ENCODE results near the gene ELP1.

DNA sequence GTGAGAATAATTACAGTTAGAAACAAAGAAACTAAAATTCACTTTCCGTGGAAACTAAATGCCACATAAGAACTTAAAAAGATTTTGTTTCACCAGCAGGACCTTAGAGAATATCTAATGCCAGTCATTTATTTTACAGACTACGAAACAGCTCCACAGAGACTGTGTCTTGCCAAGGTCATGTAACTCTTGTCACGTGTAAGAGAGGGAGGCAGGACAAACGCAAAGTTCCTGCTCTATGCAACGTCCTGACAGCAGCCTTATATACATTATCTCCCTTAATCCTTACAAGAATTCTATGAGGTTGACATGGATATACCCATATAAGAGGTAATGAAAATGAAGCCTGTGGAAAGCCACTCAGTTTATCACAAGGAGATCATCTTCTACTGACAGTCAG is 40.0 kb upstream of the ELP1 start:
- TF ChIP-seq, protein P1, sequence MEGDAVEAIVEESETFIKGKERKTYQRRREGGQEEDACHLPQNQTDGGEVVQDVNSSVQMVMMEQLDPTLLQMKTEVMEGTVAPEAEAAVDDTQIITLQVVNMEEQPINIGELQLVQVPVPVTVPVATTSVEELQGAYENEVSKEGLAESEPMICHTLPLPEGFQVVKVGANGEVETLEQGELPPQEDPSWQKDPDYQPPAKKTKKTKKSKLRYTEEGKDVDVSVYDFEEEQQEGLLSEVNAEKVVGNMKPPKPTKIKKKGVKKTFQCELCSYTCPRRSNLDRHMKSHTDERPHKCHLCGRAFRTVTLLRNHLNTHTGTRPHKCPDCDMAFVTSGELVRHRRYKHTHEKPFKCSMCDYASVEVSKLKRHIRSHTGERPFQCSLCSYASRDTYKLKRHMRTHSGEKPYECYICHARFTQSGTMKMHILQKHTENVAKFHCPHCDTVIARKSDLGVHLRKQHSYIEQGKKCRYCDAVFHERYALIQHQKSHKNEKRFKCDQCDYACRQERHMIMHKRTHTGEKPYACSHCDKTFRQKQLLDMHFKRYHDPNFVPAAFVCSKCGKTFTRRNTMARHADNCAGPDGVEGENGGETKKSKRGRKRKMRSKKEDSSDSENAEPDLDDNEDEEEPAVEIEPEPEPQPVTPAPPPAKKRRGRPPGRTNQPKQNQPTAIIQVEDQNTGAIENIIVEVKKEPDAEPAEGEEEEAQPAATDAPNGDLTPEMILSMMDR (IDR thresholded peaks at IDR 0.05; ENCODE audit: low read depth, low read length): no peak
- TF ChIP-seq EZH2phosphoT487 (IDR thresholded peaks at IDR 0.05; ENCODE audit: low read depth): no peak

All from OCI-LY3 (cell line).